Peyer's patch (tissue), 4 donors: ENCODE measurements around the gene SGMS1. TPM values are rescaled to one million over a fixed set of nuclear protein-coding genes. Genes with fewer than 3 reads are reported as not detected.
"Not testable (repeated sequence)": the region's sequence is repeated elsewhere in the genome, so short reads cannot be mapped to it uniquely, and the experiment has no call there.

Experiments used
- DNase-seq, 3 donors: peaks; one replicate each; pipeline ENCODE4 v3.0.0-alpha.2; 2017 to 2019
- H3K27ac ChIP-seq, 4 donors: fragments of 200-600 bp; sonication (generic); one replicate each; pipeline ENCODE4 v1.5.1; 2016 to 2019
- H3K27me3 ChIP-seq, 2 donors: fragments of 200-600 bp; sonication (generic); one replicate each; pipeline ENCODE4 v1.5.1; 2019
- H3K36me3 ChIP-seq, 3 donors: fragments of 200-600 bp; sonication (generic); one replicate each; pipeline ENCODE4 v1.5.1; 2016 to 2019
- H3K4me1 ChIP-seq, 4 donors: fragments of 200-600 bp; sonication (generic); one replicate each; pipeline ENCODE4 v1.5.1; 2016 to 2019
- H3K4me3 ChIP-seq, 4 donors: fragments of 200-600 bp; sonication (generic); 1 replicate in 3 of 4; 2 replicates in 1 of 4; pipeline ENCODE4 v1.5.1; 2016 to 2019; ENCODE audit warnings: mild to moderate bottlenecking in 1 of 4
- H3K9me3 ChIP-seq, 4 donors: fragments of 200-600 bp; sonication (generic); one replicate each; pipeline ENCODE4 v1.5.1; 2016 to 2019; ENCODE audit warnings: mild to moderate bottlenecking in 1 of 4
- CTCF ChIP-seq, 6 experiments: fragments of 450-650 bp in 4 of 6; fragments of 200-600 bp in 2 of 6; sonication (generic) in 1 of 6; IDR thresholded peaks; one replicate each; pipeline ENCODE4 v1.5.1; 2017 to 2019; ENCODE audit warnings: antibody characterized with exemption in 6 of 6, mild to moderate bottlenecking in 3 of 6, moderate library complexity in 1 of 6
- POLR2A ChIP-seq, 2 donors: fragments of 450-650 bp; IDR thresholded peaks; one replicate each; pipeline ENCODE4 v1.5.1; 2017; ENCODE audit warnings: antibody characterized with exemption in 2 of 2, mild to moderate bottlenecking in 2 of 2, moderate library complexity in 2 of 2
- total RNA-seq, 4 donors: library from RNA; depleted of rRNA; stranded (reverse); fragments of >200 nt; gene quantifications; one replicate each; pipeline ENCODE4 v1.1.0, GENCODE V29; 2016

SGMS1 gene
- total RNA-seq, 4 donors from 2014 or later = 73.4 to 117 (median 88.4) TPM

GRCh38 chr10:50538555-50539398, 85.0 kb downstream of the SGMS1 start:
- H3K27ac ChIP-seq = peak overlapping the region in 2 of 4 donors; percentile 65 to 84
- no peaks in the 10 kb centered on the region for H3K36me3 ChIP-seq
- DNase-seq = peak in 2 of 3 donors; percentile 71 to 74
- H3K9me3 ChIP-seq = no peaks in the 10 kb centered on the region
- H3K27me3 ChIP-seq = no peaks in the 10 kb centered on the region
- no peak overlapping the region for H3K4me3 ChIP-seq
- peak in 1 of 6 experiments; percentile 8 for TF ChIP-seq CTCF (IDR thresholded peaks at IDR 0.05)
- no peak for TF ChIP-seq POLR2A (IDR thresholded peaks at IDR 0.05)
- H3K4me1 ChIP-seq = peaks cover 0 to 10% (median 6%) of the 10 kb centered on the region in 4 donors

GRCh38 chr10:50536617-50537240, 87.0 kb downstream of the SGMS1 start:
- no peak overlapping the region for H3K4me3 ChIP-seq
- TF ChIP-seq POLR2A (IDR thresholded peaks at IDR 0.05) (no peak), CTCF (IDR thresholded peaks at IDR 0.05) (no peak)
- H3K27ac ChIP-seq = no peak overlapping the region
- H3K9me3 ChIP-seq = no peaks in the 10 kb centered on the region
- no peak for DNase-seq
- H3K27me3 ChIP-seq = no peaks in the 10 kb centered on the region
- no peaks in the 10 kb centered on the region for H3K36me3 ChIP-seq
- H3K4me1 ChIP-seq = peaks cover 0 to 10% (median 6%) of the 10 kb centered on the region in 4 donors

GRCh38 chr10:50534748-50535376, 88.9 kb downstream of the SGMS1 start:
- H3K36me3 ChIP-seq, H3K4me1 ChIP-seq, H3K27me3 ChIP-seq, DNase-seq, H3K27ac ChIP-seq, H3K4me3 ChIP-seq, H3K9me3 ChIP-seq: not testable (repeated sequence)

GRCh38 chr10:50533296-50533695, 90.5 kb downstream of the SGMS1 start:
- Histone ChIP-seq H3K4me3 (no peak overlapping the region), H3K9me3 (no peaks in the 10 kb centered on the region), H3K27me3 (no peaks in the 10 kb centered on the region), H3K27ac (no peak overlapping the region), H3K36me3 (no peaks in the 10 kb centered on the region), H3K4me1 (peaks cover 0 to under 1% (median 0%) of the 10 kb centered on the region in 4 donors)
- DNase-seq = no peak
- TF ChIP-seq POLR2A (IDR thresholded peaks at IDR 0.05) (no peak), CTCF (IDR thresholded peaks at IDR 0.05) (no peak)

GRCh38 chr10:50531388-50532077, 92.2 kb downstream of the SGMS1 start:
- no peak for DNase-seq
- TF ChIP-seq POLR2A (IDR thresholded peaks at IDR 0.05) = no peak
- TF ChIP-seq CTCF (IDR thresholded peaks at IDR 0.05) = no peak
- H3K4me3 ChIP-seq = no peak overlapping the region
- no peaks in the 10 kb centered on the region for H3K27me3 ChIP-seq
- no peaks in the 10 kb centered on the region for H3K36me3 ChIP-seq
- H3K27ac ChIP-seq = no peak overlapping the region
- H3K9me3 ChIP-seq = no peaks in the 10 kb centered on the region
- no peaks in the 10 kb centered on the region for H3K4me1 ChIP-seq
